Posterior cingulate gyrus (tissue), 11 donors: ENCODE results near the gene TH.
A peak's percentile ranks its signal among the peaks of the same experiment; 100 is the strongest.

Source experiments
- DNase-seq, 10 donors: peaks; one replicate each; pipeline versions ENCODE4 v3.0.0 to v3.0.0-alpha.2; 2020 to 2021; ENCODE audit warnings: mixed read lengths in 3 of 10
- intact Hi-C: fragments of 100-400 bp; cut with DNase I; formaldehyde crosslinking; loops from one replicate; pipeline ENCODE4 v1.15.1; 2023

TH gene

DNA sequence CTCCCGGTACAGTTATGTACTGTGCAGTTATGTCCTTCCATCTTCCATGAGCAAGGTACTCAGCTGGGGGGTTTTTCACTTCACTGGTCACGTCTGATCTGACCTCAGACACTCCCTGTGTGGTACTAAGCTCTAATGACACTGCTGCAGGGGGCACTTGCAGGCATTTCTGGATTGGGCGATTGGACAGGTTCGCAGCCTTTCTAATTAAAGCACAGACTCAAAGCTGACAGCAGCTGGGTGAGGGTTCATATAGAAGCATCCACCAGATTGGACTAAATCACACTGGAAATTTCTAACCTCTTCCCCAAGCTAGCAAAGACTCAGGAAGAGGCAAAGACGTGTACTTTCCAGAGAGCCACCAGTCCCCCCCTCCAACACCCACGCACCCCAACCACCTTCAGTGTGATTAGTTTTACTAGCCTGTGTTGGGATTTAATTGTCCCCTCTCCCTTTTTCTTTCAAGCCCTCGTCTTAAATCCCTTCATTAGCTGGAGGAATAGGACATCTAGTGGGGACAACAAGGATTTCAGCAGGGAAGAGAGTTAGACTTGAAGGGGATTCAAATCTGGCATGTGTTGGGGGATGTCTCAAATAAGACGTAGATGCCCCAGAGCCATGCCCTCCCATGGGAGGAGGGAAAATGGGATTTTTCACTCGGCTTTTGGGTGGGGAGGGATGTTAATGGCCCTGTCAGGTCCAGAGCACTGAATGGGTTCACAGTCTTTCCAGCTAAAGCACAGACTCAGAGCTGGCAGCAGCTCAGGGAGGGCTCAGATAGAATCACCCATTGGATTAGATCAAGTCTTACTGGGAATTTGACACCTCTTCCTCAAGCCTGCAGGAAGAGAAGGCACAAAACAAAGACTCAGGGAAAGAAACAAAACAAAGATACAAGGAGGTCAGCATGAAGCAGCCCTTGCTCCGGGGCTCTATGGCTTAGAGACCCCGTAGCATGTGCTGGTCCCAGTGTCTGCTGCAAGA lies 21.5 kb downstream of the TH start:
- intact Hi-C loops, result no loop called here
- no peak for DNase-seq

DNA sequence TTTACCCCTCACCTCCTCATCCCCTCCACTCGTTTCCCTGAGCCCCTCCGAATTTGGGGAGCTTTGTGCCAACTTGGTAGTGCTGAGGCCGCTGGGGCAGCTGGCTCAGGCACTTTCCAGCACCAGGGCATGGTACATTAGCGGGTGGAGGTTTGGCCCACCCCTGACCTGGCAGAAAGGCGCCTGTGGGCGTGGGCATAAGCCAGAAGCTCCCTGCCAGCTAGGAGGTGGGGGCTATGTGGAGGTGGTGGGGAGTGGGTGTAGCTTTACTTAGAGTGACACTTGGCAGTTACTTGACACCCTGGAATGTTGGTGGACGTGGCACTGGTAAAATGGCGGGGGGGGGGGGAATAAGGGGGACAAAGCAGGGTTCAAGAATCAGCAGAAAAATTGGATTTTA lies 22.2 kb downstream of the TH start:
- no peak for DNase-seq
- intact Hi-C loops, result no loop called here

DNA sequence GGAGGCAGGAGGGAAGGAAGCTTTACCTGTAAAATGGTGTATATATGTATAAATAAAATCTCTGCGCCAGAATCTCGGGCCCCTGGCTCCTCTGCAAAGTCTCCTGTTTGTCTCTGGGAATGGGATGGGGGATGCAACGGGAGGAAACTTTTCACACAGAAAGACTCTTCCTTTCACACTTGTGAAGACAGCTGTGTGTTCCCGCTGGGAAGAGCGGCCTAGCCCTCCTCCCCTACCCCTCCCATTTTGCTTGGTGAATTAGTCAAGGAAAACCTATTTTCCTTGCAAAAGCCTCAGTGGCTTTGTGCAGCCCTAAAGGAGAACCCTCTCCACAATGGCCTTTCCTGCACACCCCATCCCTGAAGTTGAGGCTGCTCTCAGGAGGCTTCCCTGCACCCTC lies 23.0 kb downstream of the TH start:
- intact Hi-C loops, result no loop called here
- DNase-seq, result no peak

GRCh38 chr11:2147391-2147790 lies 24.2 kb downstream of the TH start:
- no peak for DNase-seq
- intact Hi-C loops, result no loop called here

GRCh38 chr11:2146051-2146450 lies 25.6 kb downstream of the TH start:
- DNase-seq, result no peak
- intact Hi-C loops, result no loop called here

DNA sequence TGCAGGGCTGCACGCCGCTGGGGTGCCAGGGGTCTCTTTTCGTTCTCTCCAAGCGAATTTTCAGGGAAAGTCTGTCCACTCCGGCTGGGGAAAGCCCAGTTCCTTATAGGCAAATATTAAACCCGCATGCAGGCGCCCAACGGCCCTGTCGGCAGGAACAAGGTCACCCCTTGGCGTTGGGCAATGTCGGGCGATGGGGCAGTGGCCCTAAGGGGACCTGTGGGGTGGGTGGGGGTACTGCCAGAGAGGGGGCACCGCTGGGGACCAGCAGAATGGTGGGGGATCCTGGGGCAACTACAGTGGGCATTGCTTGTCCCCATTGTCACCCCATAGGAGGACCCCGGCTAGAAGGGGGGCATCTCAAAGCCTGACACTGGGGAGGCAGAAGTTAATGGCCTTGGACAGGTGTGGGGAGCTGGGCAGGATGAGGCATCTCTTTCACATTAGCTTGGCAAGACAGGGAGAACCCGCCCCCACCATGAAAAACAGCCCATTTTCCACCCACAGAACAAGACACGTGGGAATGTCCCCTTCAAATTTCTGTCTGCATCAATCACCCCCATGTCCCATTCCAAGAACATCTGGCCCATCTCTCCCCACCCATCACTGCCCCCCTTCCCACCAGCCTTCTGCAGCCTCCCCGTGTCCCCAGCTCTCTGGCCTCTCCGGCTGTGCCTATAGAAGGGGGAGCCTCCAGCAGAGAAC lies 26.9 kb downstream of the TH start:
- no peak for DNase-seq
- intact Hi-C loops, result no loop called here

GRCh38 chr11:2143799-2144543 lies 27.6 kb downstream of the TH start:
- intact Hi-C loops, result no loop called here
- DNase-seq, result no peak

DNA sequence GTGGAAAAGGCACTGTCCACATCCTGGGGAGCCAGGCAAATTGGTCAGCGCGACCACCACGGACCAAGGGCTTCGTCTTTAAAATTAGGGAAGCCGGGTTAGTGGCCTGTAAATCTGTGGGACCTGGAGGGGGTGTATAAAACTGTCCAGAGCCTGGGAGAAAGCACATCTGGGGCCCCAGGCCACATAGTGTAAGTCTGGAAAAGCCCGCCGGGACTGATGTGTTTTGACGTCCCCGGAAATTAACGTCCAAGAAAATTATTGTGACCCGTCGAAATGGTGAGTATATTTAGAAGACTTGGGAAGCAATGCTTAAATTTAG lies 28.2 kb downstream of the TH start:
- intact Hi-C loops, result no loop called here
- DNase-seq, result no peak

DNA sequence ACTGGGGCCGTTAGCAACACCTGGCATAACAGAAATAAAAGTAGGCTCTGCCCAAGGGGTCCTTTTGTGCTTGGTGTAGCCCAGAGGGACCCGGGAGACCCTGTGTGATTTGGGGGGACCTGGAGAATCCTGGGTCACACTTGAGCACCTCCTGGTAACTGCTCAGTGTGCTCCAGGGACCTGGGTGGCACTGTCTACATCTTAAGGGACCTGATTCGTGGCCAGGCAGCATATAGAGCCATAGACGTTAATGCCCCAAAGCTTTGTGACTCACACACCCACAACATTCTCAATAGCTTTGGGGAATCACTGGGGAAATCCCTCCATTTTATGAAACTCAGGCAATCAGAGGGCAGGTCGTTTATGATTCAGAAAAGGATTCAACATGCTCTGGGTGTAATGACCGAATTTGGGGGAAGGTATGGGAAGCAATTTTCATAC lies 28.8 kb downstream of the TH start:
- DNase-seq, result no peak
- intact Hi-C loops, result no loop called here

GRCh38 chr11:2142300-2142759 lies 29.3 kb downstream of the TH start:
- DNase-seq, result peak in 1 of 10 donors; percentile 41
- intact Hi-C loops, result no loop called here

DNA sequence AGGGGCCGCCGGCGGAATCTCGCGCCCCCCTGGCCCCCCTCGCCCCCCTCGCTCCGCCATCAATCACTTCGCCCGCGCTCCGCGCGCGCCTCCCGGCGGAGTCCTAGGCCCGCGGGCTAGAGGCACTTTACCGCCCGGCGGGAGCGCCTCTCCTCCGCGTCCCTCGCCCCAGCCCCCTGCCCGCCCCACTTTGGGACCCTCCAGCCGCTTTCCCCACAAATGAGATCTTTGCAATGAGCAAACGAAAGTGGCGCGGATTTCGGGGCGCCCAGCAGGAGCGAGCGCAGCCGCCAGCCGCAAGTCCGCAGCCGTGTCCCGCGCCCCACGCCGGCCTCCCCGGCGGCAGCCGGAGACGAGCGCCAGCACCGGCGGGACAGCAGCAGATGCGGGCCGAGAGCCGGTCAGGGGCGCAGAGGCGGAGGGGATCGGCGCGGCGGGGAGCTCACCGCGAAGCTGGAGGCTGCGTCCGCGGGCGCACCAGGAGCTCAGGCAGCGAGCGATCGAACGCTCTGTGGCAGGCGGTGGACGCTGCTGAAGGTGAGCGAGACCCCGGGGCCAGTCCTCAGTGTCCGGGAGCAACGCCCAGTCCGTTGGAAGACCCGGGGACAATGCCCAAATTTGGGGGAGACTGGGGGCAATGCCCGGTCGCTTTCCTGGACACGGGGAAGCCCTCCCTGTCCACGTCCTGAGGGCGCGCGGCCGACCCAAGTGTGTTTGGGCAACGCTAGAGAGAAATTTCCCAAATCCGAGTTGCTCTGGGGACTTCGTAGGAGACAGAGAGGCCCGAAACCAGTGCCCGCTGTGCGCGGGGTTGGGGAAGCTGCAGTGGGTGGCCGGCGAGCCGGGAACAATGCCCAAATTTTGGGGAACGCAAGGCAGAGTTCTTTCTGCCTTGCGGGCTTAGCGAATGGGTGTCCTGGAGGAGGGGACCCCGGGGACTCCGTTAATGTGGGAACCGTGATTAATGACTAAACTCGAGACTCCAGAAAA lies 30.9 kb downstream of the TH start:
- DNase-seq, result peak in 2 of 10 donors; percentile 47 to 66
- intact Hi-C loops, result no loop called here

DNA sequence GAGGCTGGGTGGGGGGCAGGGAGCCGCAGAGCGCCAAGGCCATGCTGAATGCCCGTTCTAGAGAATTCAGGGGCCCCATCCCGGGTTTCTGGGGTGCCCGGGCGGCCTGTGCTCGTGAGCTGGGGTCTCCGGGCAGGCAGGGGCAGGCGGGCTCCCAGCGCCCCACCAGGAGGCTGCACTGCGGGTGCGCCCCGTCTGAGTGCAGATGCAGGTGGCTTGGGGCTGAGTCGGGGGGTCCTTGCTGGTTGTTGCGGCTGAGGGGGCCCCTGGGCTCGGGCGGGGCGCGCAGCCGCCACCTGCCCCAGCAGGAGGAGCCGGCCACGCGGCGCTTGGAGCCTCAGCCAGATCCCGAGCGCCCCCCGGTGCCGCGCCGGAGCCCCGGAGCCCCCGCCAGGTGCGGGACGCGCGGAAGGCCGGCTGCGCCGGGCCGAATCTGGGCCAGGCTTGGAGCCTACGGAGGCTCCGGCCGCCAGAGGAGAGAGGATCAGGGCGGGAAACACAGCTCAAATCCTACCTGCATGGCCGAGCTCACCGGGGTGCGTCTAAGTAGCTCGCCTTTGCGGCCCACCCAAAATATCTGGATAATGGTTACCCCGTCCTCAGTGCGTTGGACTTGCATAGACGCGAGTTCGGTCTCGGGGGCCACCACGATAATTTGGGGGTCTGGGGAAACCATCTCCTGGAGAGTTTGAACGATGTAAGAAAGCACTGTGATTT lies 31.8 kb downstream of the TH start:
- peak in 2 of 10 donors; percentile 45 to 63 for DNase-seq
- intact Hi-C loops, result no loop called here

- intact Hi-C loops, result no loop called here
- peak in 2 of 10 donors; percentile 39 to 81 for DNase-seq
These were observed 32.5 kb downstream of the TH start, which contains the start of gene IGF2 for GRCh38 chr11:2139123-2139521. IGF2 (minus strand) TSS chr11:2139389; CDS start chr11:2135523, 3,866 bp downstream.

GRCh38 chr11:2138431-2139122 lies 33.0 kb downstream of the TH start:
- DNase-seq, result peak in 1 of 10 donors; percentile 51
- intact Hi-C loops, result no loop called here

DNA sequence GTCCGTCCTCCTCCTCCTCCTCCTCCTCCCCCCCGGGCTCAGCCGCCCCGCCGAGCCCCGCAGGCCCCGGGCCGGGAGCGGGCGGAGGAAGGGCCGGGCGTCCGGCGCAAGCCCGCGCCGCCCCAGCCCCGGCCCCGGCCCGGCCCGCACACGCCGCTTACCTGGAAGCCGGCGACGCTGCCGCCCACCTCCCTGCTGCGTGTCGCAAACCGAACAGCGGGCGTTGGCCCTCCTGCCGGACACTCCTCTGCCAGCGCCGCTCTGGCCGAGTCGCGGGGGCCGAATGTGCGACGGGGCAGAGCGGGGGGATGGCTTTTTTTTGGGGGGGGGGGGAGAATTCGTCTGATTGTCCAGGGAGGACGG lies 33.6 kb downstream of the TH start:
- DNase-seq, result peak in 2 of 10 donors; percentile 54 to 73
- intact Hi-C loops, result no loop called here

- peak in 3 of 10 donors; percentile 54 to 70 (median 66) for DNase-seq
- intact Hi-C loops, result no loop called here
These were observed 34.2 kb downstream of the TH start for GRCh38 chr11:2137202-2138067.

GRCh38 chr11:2136952-2137201 lies 34.7 kb downstream of the TH start:
- intact Hi-C loops, result no loop called here
- DNase-seq, result no peak
